ENCODE data around the gene CAP1. TPM values are rescaled to one million over a fixed set of nuclear protein-coding genes. Genes with fewer than 3 reads are reported as not detected.

The CAP1 gene
- polyA plus RNA-seq, 1 of the 3 experiments (the other 2 are of a cell fraction): 244 TPM

- H3K36me3 ChIP-seq (replicated peaks in 1 of 2; ENCODE audit: control insufficient read depth in 1 of 2, insufficient read depth in 2 of 2, low read length in 1 of 2): peaks cover 33 to 42% of the 10 kb centered on the region in 2 experiments
- H3K4me3 ChIP-seq (ENCODE audit: low read depth in 2 of 2, low read length in 1 of 2): no peak overlapping the region
- no peaks in the 10 kb centered on the region for H4K20me1 ChIP-seq (ENCODE audit: insufficient read depth)
- no peaks in the 10 kb centered on the region for H3K79me2 ChIP-seq (ENCODE audit: insufficient read depth)
- peaks cover 31% of the 10 kb centered on the region for H3F3A ChIP-seq (replicated peaks; ENCODE audit: insufficient read depth)
- CTCF ChIA-PET: interaction anchor here (3.5 kb wide), 1 partner anchor 257 kb away, joined by 47 read pairs; no protein-coding TSS in a partner anchor
- no peak overlapping the region for H2AFZ ChIP-seq (ENCODE audit: low read depth)
- 98% methylated on average over 6 of the region's 6 CpGs for WGBS (ENCODE audit: low lambda C conversion rate)
- no peaks in the 10 kb centered on the region for H3K9me3 ChIP-seq
- H3K27ac ChIP-seq (ENCODE audit: low read depth in 2 of 2, low read length in 1 of 2): no peak overlapping the region
- POLR2A ChIA-PET: no interaction called here
- no peaks in the 10 kb centered on the region for H3K27me3 ChIP-seq (ENCODE audit: insufficient read depth)
- H3K9me2 ChIP-seq: no peaks in the 10 kb centered on the region
- no peak overlapping the region for H3K4me2 ChIP-seq
- DNase-seq: no peak
- no peak for TF ChIP-seq PBX3 (IDR thresholded peaks at IDR 0.05)
- TF ChIP-seq FOXM1 (IDR thresholded peaks at IDR 0.05; ENCODE audit: low read depth): no peak
- TF ChIP-seq RAD21 (IDR thresholded peaks at IDR 0.05; ENCODE audit: low read length): no peak
- no peak for TF ChIP-seq TCF12 (IDR thresholded peaks at IDR 0.05)
- no peak for TF ChIP-seq REST (IDR thresholded peaks at IDR 0.05; ENCODE audit: low read depth, low read length)
- TF ChIP-seq, protein P1, sequence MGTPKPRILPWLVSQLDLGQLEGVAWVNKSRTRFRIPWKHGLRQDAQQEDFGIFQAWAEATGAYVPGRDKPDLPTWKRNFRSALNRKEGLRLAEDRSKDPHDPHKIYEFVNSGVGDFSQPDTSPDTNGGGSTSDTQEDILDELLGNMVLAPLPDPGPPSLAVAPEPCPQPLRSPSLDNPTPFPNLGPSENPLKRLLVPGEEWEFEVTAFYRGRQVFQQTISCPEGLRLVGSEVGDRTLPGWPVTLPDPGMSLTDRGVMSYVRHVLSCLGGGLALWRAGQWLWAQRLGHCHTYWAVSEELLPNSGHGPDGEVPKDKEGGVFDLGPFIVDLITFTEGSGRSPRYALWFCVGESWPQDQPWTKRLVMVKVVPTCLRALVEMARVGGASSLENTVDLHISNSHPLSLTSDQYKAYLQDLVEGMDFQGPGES (IDR thresholded peaks at IDR 0.05; ENCODE audit: low read depth, low read length): no peak
- no peak for TF ChIP-seq FOXJ3 (CRISPR knock-in tag; IDR thresholded peaks at IDR 0.05)
- TF ChIP-seq ELF1 (IDR thresholded peaks at IDR 0.05): no peak
- no peak for TF ChIP-seq ZBTB33 (IDR thresholded peaks at IDR 0.05; ENCODE audit: borderline replicate concordance, low read depth)
- TF ChIP-seq RCOR1 (IDR thresholded peaks at IDR 0.05; ENCODE audit: low read length): no peak
- TF ChIP-seq MEF2A (IDR thresholded peaks at IDR 0.05; ENCODE audit: borderline replicate concordance, low read depth): no peak
- no peak for TF ChIP-seq TAF1 (IDR thresholded peaks at IDR 0.05; ENCODE audit: borderline replicate concordance, low read depth, low read length)
- TF ChIP-seq MXI1 (IDR thresholded peaks at IDR 0.05; ENCODE audit: low read depth, low read length): no peak
- no peak for TF ChIP-seq EZH2phosphoT487 (IDR thresholded peaks at IDR 0.05; ENCODE audit: borderline replicate concordance, low read depth)
- TF ChIP-seq JUND (IDR thresholded peaks at IDR 0.05): no peak
- TF ChIP-seq, protein P2, sequence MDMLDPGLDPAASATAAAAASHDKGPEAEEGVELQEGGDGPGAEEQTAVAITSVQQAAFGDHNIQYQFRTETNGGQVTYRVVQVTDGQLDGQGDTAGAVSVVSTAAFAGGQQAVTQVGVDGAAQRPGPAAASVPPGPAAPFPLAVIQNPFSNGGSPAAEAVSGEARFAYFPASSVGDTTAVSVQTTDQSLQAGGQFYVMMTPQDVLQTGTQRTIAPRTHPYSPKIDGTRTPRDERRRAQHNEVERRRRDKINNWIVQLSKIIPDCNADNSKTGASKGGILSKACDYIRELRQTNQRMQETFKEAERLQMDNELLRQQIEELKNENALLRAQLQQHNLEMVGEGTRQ (IDR thresholded peaks at IDR 0.05; ENCODE audit: borderline replicate concordance, low read depth, low read length): no peak
- no peak for TF ChIP-seq FOSL2 (IDR thresholded peaks at IDR 0.05; ENCODE audit: borderline replicate concordance, low read depth)
- peaks cover 0 to 5% of the 10 kb centered on the region in 2 experiments; a peak in 1 of 4 replicates for H3K4me1 ChIP-seq (ENCODE audit: control insufficient read depth in 1 of 2, insufficient read depth in 2 of 2, low read depth in 1 of 2, low read length in 1 of 2)
- no peak overlapping the region for H3K9ac ChIP-seq
Measured at GRCh38 chr1:40079774-40080400, 39.4 kb downstream of the CAP1 start.

All from SK-N-SH (cell line).